ENCODE results near the gene FAM151A.

Gene FAM151A

DNA sequence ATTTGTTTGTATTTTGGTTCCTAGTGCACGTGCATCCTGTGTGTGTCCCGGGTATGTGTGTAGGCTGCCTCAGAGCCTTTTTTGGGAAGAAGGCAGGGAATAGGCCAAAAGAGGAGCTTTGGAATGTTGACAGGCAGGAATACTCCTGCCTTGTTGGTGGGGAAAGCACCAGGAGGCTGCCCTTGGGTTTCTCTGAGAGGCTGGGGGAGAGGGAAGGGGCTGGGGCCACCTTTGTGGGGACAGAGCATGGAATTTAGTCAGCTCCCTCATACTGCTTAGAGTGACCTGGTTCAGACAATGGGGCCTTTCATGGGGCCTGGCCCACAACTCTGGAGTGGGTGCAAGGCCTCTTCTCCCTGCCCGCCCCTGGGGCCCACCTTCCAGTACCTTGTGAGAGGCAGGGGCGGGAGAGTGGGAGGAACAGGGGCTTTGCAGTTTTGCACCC, 44.0 kb downstream of the FAM151A start:
- no peak for DNase-seq (ENCODE audit: low read depth in 2 of 2)

DNA sequence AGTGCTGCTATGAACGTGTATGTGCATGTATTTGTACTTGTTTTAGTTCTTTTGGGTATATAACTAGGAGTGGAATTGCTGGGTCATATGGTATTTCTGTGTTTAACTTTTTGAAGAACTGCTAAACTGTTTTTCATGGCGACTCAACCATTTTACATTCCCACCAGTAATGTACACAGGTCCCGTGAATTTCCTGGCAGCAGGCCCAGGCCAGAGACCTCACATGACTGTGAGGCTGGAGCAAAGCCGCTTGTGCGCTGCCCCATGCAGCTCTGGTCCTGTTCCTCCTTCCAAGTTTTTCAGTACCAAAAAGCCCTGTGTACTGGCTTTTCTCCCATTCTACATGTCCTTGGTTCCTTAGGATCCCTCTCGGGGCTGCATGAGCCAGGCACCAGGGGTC, 45.7 kb downstream of the FAM151A start:
- no peak for DNase-seq (ENCODE audit: low read depth in 2 of 2)

DNA sequence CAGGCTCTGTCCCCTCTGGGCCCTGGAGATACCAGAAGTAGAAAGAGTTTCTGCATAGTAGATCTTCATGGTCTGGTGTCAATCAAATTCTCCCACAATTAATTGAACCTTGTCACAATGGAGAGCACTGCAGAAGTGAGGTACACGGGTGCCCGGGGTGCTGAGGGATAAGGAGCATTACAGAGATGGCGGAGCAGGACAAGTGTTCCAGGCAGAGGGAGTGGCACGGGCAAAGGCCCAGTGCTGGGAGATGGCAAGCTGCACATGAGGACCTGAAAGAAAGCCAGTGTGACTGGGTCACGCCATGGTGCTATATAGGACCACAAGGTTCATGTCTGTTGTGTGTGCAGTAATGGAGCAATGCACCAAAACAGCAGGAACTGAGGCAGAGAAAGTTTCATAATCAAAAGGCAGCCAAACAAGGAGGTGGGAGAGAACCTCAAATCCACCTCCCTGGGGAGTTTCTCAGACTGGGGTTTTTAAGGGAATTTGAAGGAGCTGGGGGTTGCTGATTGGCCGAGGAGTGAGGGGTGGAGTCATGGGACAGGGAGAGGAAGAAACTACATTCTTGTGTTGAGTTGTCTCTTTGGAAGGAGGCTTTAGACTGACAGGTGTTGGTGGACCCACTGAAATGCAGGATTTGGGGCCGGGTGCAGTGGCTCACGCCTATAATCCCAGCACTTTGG, 47.6 kb downstream of the FAM151A start:
- DNase-seq (ENCODE audit: low read depth in 2 of 2) = no peak

DNA sequence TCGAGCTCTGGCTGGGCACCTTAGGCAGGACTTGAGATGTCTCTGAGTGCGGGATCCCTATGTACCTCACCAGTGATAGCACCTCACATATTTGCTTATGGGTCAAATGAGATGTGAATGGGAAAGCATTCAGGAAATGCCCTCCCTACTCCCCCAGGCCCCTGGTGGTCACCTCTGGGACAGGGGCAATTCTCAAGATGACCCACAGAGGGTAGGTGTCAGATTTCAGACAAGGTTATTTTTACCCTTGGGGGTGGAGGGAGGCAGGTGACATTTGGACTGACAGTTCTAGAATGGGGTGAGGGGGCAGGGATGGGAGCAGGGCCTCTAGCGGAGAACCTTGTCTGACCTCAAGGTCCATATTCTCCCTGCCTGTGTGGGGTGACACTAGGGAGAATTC, 48.2 kb downstream of the FAM151A start:
- no peak for DNase-seq (ENCODE audit: low read depth in 2 of 2)

DNA sequence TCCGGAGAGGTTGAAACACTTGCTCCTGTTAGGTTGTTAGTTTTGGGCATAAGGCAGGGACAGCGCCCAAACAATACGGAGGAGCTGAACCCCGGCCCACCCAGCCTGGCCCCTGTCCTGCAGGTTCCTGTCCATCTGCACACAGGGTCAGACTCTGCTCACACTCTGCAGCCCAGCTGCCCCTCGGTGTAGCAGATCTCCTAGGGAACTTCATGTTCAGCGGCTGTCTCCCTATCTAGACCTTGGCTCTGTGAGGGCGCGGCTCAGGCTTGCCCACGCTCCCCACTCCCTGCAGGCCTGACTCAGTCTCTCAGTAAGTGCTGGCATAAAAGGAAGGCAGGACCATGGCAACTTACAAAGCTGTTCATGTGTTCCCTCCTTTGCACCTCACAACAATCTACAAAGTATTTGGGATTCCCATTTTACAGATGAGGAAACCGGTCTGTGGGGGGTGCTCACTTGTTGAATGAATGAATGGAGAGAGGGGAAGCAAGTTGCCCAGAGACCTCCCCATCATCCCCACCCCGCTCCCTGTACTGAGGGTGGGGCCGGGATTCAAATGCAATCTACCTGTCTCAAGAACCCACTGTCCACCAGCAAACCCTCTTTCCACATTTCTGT, 49.1 kb downstream of the FAM151A start:
- DNase-seq (ENCODE audit: low read depth in 2 of 2) = no peak

- DNase-seq (ENCODE audit: low read depth in 2 of 2) = no peak
Measured at GRCh38 chr1:54572542-54572850, 50.8 kb downstream of the FAM151A start.

DNA sequence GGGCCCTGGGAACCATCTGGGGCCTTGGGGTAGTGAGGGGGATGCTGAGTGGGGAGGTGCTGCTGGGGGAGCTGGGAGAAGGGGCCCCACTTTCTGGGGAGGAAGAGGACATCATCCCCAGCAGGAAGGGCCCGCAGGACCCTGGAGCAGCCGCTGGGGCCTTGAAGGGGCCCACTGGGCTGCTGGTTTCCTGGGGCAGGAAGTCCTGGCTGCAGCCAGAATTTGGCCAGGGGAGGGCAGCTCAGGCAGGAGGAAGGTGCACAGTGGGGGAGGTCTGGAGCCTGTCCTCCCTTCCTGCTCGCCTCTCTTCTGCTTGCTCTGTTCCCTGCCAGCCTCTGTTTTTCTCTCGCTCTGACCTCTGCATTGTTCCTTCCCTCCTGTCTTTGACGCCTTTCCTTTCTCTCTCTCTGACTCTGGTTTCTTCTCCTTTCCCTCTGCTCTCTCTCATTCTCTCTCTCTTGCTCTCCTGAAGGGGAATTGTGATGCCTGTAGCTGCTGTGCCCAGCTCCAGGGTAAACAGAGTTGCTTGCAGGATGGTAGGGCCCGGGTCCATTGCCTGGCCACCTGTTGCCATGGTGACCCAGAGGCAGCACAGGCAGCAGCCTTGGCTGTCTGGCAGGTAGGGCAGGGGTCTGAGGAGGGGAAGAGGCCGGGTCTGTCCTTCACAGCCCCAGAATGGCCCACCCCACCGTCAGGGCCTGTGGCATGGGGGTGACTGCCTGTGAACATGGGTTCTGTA, 51.4 kb downstream of the FAM151A start:
- no peak for DNase-seq (ENCODE audit: low read depth in 2 of 2)

DNA sequence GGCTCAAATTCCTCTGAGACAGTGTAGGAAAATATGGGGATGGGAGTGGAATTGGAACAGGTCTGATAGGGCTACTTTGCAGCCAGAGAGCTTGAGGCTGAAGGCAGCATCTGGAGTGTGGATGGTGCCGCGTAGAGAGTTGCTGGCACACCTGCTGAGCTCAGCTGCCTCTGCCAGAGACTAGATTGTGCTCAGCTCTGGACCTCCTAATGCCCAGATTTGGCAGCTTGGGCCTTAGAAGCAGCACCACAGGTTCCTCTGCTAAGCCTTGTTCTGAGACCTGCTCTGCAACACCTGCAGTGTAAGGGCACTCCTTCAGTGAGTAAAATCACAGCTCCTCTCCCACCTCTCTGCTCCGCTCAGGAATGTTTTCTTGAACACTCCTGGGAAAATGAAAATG, 52.0 kb downstream of the FAM151A start:
- DNase-seq (ENCODE audit: low read depth in 2 of 2) = no peak

DNA sequence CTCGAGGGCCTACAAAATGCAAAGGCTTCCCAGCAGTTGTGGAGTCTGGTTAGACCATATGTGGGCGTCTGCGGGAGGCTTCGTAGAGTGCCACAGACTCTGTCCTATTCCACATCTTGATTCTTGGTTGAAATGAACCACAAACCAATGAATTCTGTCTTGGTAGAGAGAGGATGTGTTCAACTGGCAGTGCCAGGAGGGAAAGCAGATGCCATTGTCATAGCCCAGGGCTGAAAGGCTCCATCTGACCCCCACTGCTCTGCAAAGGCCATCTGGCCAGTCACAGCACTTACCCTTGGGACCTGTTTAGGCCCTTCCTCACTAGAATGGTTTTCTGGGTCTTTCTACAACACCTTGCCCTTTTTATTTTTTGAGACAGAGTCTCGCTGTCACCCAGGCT, 53.2 kb downstream of the FAM151A start:
- no peak for DNase-seq (ENCODE audit: low read depth in 2 of 2)

DNA sequence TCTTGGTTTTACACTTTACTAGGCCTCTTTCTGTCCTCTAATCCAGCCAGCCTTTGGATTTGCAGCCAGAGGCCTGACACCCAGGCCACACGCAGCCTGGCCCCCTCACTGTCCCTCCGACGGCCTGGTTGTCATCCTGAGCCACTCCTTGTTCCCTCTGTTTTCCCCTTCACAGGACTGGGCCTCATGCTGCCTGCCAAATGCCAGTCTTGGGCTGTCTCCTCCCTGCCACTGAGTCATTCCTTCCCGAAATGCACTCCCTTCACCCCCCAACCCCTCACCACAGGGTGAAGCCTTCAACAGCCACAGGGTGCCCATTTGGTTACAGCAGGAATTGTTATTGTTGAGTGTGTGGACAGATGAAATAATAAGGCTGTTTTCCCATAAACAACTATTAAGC, 54.0 kb downstream of the FAM151A start:
- DNase-seq (ENCODE audit: low read depth in 2 of 2) = no peak

DNA sequence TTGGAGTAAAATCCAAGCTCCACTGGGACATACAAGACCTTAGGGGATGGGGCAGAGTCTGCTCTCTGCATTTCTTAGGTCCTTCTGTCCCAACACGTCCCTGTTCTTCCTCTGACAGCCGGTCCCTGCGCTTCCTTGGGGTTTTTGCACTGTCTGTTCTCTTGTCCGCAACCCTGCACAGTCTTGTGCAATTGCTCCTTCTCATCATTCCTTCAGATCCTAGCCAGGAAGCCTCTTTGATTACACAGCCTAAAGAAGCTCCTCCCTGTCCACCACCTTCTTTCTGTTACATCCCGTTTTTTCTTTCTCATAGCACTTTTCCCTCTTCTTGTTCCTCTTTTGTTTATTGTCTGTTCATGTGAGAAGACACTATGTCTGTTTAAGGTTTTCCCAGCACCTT, 55.4 kb downstream of the FAM151A start:
- DNase-seq (ENCODE audit: low read depth in 2 of 2) = no peak

DNA sequence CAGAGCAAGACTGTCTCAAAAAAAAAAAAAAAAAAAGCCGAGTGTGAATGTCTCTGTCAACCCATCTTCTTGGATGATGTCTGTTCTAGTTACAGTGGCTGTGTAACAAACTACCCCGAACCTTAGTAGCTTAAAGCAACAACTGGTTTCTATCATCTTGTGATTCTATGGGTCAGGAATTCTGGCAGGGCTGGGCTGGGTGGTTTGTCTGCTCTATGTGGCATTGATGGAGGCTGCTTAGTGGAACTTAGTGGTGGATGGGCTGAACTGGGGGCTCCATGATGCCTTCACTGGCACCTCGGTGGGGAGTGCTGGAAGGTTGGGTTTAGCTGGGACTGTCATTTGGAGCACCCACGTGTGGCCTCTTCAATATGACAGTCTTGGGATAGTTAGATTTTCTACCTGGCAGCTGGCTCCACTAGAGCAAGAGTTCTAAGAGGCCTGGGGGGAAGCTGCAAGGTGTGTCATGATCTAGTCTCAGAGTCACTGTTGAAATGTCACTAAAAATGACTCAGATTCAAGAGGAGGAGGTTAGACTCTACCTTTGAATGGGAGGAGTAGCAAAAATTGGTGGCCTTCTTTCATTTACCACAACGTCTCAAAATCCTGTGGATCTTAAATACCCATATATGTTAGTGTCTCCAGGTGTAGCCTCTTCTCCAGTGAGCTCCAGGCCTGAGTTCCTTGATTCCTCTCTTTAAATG, 56.7 kb downstream of the FAM151A start:
- DNase-seq (ENCODE audit: low read depth in 2 of 2) = no peak

DNA sequence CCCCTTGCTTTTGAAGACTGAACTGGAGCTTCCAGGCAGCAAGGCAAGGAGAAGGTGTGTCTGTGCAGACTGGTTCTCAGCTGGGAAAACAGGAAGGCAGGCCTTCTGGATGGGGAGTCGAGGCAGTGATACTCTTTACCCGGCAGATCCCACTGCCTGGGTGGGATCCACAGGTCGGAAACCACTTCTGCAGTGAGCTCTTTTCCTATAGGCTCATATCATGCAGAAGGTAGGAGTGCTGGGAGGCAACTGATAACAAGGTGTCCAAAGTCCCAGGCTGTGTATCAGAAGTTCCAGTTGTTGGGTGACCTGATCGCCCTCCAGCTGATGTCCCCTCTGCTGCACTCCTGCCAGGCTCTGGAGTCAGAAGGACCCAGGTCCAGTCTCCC, 58.2 kb downstream of the FAM151A start:
- no peak for DNase-seq (ENCODE audit: low read depth in 2 of 2)

DNA sequence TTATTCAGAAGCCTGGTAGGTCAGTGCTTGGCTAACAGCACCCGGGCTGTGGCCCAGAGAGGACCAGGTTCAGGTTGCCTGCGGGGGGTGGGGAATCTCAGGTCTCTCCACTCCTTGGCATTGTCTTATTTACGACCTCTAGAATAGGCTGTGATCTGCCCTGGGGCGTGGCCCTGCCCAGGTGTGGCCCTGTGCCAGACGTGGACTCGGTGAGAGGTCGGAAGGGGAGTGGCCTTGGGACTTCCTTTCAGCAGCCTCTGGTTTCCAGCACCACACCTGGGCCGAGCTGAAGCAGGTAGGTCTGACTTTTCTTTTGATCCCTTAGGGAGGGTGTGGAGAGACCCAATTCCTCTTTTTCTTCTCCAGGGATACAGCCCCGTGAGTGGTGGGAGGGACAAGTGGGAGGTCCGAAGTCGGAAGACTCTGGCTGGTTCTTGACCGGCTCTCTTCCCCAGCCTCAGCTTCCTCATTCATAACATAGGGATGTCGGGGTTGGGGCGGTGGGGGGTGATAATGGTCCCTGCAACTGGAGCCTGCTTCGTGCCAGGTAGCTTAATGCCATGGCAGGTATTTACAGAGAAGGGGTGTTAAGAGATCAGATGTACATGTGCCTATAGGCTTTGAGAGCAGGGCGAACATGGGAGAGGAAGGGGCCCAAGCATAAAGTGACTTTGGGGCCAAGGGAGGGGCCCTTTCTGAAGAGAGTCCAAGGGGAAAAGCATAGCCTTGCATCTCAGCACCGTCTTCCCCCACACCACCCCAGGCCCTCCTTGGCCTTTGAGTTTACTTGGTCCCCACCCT, 58.8 kb downstream of the FAM151A start:
- no peak for DNase-seq (ENCODE audit: low read depth in 2 of 2)

DNA sequence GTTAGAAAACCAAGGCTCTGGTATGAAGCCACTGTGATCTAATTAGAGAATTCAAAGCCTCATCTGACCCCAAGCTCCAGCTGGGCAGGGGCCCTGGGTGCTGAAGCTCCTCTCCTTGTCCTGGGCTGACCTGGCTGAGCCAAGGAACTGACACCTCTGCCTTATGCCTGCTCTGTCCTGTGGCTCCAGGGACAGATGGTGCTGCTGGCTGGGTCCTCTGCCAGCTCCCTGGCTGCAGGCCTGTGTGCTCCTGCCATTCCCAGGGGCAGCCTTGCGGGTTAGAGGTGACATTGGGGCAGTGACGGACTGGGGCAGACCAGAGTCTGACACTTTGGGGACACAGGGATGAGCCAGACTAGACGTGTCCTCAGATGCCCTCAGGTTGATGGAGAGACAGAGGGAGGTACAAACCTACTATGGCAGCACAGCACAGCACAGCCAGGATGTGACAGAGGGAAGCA, 63.5 kb downstream of the FAM151A start:
- no peak for DNase-seq (ENCODE audit: low read depth in 2 of 2)
